Tibial artery (tissue), 4 donors: Measurements from ENCODE around the gene CHRNA9.

Experiments used
- DNase-seq, 2 donors: peaks; one replicate each; pipeline ENCODE4 v3.0.0-alpha.2; 2019
- H3K27ac ChIP-seq, 2 donors: fragments of 200-600 bp; sonication (generic) in 1 of 2; 1 replicate in 1 of 2; 2 replicates in 1 of 2; pipeline ENCODE4 v1.5.1; 2018 to 2019; ENCODE audit warnings: mild to moderate bottlenecking in 1 of 2
- H3K27me3 ChIP-seq, 2 donors: fragments of 200-600 bp; sonication (generic) in 1 of 2; one replicate each; pipeline versions ENCODE4 v1.5.1 to v1.6.0; 2016 to 2019
- H3K36me3 ChIP-seq, 3 donors: fragments of 200-600 bp; sonication (generic) in 2 of 3; one replicate each; pipeline ENCODE4 v1.5.1; 2016 to 2019; ENCODE audit warnings: mild to moderate bottlenecking in 2 of 3
- H3K4me1 ChIP-seq, 4 donors: fragments of 200-600 bp; sonication (generic) in 2 of 4; 1 replicate in 3 of 4; 2 replicates in 1 of 4; pipeline ENCODE4 v1.5.1; 2016 to 2019
- H3K4me3 ChIP-seq, 2 donors: fragments of 200-600 bp; sonication (generic) in 1 of 2; 1 replicate in 1 of 2; 2 replicates in 1 of 2; pipeline ENCODE4 v1.5.1; 2018 to 2019; ENCODE audit warnings: mild to moderate bottlenecking in 2 of 2
- H3K9me3 ChIP-seq, 3 donors: fragments of 200-600 bp; sonication (generic) in 1 of 3; one replicate each; pipeline ENCODE4 v1.5.1; 2016 to 2019
- CTCF ChIP-seq, 2 experiments: fragments of 200-600 bp in 1 of 2; fragments of 450-650 bp in 1 of 2; IDR thresholded peaks; one replicate each; pipeline ENCODE4 v1.5.1; 2017 to 2019; ENCODE audit warnings: antibody characterized with exemption in 2 of 2, mild to moderate bottlenecking in 1 of 2, moderate library complexity in 1 of 2
- intact Hi-C: fragments of 100-400 bp; cut with DNase I; formaldehyde crosslinking; loops from one replicate; pipeline ENCODE4 v1.15.0; 2023; ENCODE audit warnings: low total_unique reads

Gene CHRNA9

GRCh38 chr4:40377512-40378365 lies 42.6 kb downstream of the CHRNA9 start:
- no peaks in the 10 kb centered on the region for H3K27me3 ChIP-seq
- no peak for DNase-seq
- no peaks in the 10 kb centered on the region for H3K36me3 ChIP-seq
- intact Hi-C loops = no loop called here
- H3K4me3 ChIP-seq = no peak overlapping the region
- no peak overlapping the region for H3K27ac ChIP-seq
- TF ChIP-seq CTCF (IDR thresholded peaks at IDR 0.05) = no peak
- H3K4me1 ChIP-seq = no peaks in the 10 kb centered on the region
- no peaks in the 10 kb centered on the region for H3K9me3 ChIP-seq

GRCh38 chr4:40378619-40379018 lies 43.5 kb downstream of the CHRNA9 start:
- no peak for TF ChIP-seq CTCF (IDR thresholded peaks at IDR 0.05)
- Histone ChIP-seq H3K27me3 (no peaks in the 10 kb centered on the region), H3K36me3 (no peaks in the 10 kb centered on the region), H3K4me1 (no peaks in the 10 kb centered on the region), H3K9me3 (no peaks in the 10 kb centered on the region), H3K4me3 (no peak overlapping the region), H3K27ac (no peak overlapping the region)
- intact Hi-C loops = no loop called here
- no peak for DNase-seq

GRCh38 chr4:40379248-40379647 lies 44.1 kb downstream of the CHRNA9 start:
- no peaks in the 10 kb centered on the region for H3K27me3 ChIP-seq
- no peaks in the 10 kb centered on the region for H3K4me1 ChIP-seq
- intact Hi-C loops = no loop called here
- no peak overlapping the region for H3K27ac ChIP-seq
- TF ChIP-seq CTCF (IDR thresholded peaks at IDR 0.05) = no peak
- no peaks in the 10 kb centered on the region for H3K9me3 ChIP-seq
- H3K36me3 ChIP-seq = no peaks in the 10 kb centered on the region
- no peak overlapping the region for H3K4me3 ChIP-seq
- DNase-seq = no peak

GRCh38 chr4:40380647-40381046 lies 45.5 kb downstream of the CHRNA9 start:
- intact Hi-C loops = no loop called here
- Histone ChIP-seq H3K27me3 (no peaks in the 10 kb centered on the region), H3K4me1 (no peaks in the 10 kb centered on the region), H3K27ac (no peak overlapping the region), H3K36me3 (no peaks in the 10 kb centered on the region), H3K4me3 (no peak overlapping the region), H3K9me3 (no peaks in the 10 kb centered on the region)
- TF ChIP-seq CTCF (IDR thresholded peaks at IDR 0.05) = no peak
- DNase-seq = no peak

GRCh38 chr4:40388239-40388638 lies 53.1 kb downstream of the CHRNA9 start:
- intact Hi-C loops = no loop called here
- Histone ChIP-seq H3K4me1 (no peaks in the 10 kb centered on the region), H3K27ac (no peak overlapping the region), H3K36me3 (no peaks in the 10 kb centered on the region), H3K4me3 (no peak overlapping the region), H3K27me3 (no peaks in the 10 kb centered on the region), H3K9me3 (no peaks in the 10 kb centered on the region)
- no peak for TF ChIP-seq CTCF (IDR thresholded peaks at IDR 0.05)
- DNase-seq = no peak
